Measurements from ENCODE around the gene NCAM1. TPM values are rescaled to one million over a fixed set of nuclear protein-coding genes. Genes with fewer than 3 reads are reported as not detected.

NCAM1 gene
- total RNA-seq, 1 experiment from 2014 or later = 12.0 TPM

GRCh38 chr11:113199866-113200265 is 238.6 kb downstream of the NCAM1 start:
- Histone ChIP-seq H3K4me1 (ENCODE audit: insufficient read depth, low read length, poor library complexity, severe bottlenecking) (no peaks in the 10 kb centered on the region), H3K4me3 (ENCODE audit: low read depth, low read length, poor library complexity, severe bottlenecking) (no peak overlapping the region), H3K9me3 (ENCODE audit: low read depth, low read length, poor library complexity, severe bottlenecking) (no peaks in the 10 kb centered on the region), H3K27me3 (replicated peaks; ENCODE audit: insufficient read depth, low read depth, low read length, poor library complexity) (no peaks in the 10 kb centered on the region), H3K36me3 (ENCODE audit: insufficient read depth, low read length, poor library complexity, severe bottlenecking) (no peaks in the 10 kb centered on the region), H3K27ac (ENCODE audit: low read depth, low read length, poor library complexity, severe bottlenecking) (no peak overlapping the region)
- ChIA-PET CTCF (no interaction called here), POLR2A (ENCODE audit: low non-redundant PET) (no interaction called here)
- no peak for TF ChIP-seq EZH2 (IDR thresholded peaks at IDR 0.05; ENCODE audit: borderline replicate concordance, low read depth, low read length, poor library complexity, severe bottlenecking)
- TF ChIP-seq, protein P1, sequence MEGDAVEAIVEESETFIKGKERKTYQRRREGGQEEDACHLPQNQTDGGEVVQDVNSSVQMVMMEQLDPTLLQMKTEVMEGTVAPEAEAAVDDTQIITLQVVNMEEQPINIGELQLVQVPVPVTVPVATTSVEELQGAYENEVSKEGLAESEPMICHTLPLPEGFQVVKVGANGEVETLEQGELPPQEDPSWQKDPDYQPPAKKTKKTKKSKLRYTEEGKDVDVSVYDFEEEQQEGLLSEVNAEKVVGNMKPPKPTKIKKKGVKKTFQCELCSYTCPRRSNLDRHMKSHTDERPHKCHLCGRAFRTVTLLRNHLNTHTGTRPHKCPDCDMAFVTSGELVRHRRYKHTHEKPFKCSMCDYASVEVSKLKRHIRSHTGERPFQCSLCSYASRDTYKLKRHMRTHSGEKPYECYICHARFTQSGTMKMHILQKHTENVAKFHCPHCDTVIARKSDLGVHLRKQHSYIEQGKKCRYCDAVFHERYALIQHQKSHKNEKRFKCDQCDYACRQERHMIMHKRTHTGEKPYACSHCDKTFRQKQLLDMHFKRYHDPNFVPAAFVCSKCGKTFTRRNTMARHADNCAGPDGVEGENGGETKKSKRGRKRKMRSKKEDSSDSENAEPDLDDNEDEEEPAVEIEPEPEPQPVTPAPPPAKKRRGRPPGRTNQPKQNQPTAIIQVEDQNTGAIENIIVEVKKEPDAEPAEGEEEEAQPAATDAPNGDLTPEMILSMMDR (conservative IDR thresholded peaks at IDR 0.05; ENCODE audit: low read depth, low read length) = no peak
- DNase-seq (ENCODE audit: low spot score) = no peak
- no TSS peak for BruUV-seq (replicated peaks)
- intact Hi-C loops (cut with micrococcal nuclease; ENCODE audit: unreplicated experiment) = no loop called here

DNA sequence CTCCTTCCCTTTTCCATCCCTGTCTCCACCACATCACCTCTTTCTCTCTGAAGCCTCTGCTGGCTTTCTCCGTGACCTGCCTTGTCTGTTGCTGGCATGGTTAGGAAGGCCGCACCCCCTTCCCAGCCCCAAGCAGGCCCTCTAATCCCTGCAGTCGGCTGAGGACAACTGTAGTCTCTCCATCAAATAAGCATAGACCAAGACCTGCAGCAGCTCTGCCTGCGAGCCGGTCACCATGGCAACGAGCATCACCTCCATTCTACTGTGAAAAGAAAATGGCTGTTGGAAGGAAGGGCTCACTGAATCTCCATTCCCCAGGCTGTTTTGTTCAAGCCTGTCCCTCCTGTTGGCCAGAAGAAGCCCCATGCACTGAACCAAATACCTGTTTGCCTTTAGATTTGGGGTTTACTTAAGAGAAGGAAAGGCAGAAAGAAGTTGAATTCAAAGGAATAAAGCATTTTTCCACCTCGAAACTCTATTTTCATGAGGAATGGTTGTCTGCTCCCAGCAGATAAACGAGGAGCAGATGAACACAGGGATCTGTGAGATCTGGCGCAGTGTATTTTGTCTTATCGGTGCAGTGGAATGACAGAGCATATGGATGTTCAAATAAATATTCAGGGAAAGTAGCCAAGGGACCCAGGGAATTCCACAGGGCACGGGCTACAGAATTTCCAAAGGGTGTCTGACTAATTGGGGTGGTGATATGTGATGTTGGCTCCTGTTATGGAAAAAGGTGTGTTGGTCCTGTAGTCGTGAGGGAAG is 240.0 kb downstream of the NCAM1 start:
- CTCF ChIA-PET = no interaction called here
- no TSS peak for BruUV-seq (replicated peaks)
- no peak for DNase-seq (ENCODE audit: low spot score)
- Histone ChIP-seq H3K27ac (ENCODE audit: low read depth, low read length, poor library complexity, severe bottlenecking) (no peak overlapping the region), H3K9me3 (ENCODE audit: low read depth, low read length, poor library complexity, severe bottlenecking) (no peaks in the 10 kb centered on the region), H3K4me1 (ENCODE audit: insufficient read depth, low read length, poor library complexity, severe bottlenecking) (no peaks in the 10 kb centered on the region), H3K27me3 (replicated peaks; ENCODE audit: insufficient read depth, low read depth, low read length, poor library complexity) (no peaks in the 10 kb centered on the region), H3K4me3 (ENCODE audit: low read depth, low read length, poor library complexity, severe bottlenecking) (no peak overlapping the region), H3K36me3 (ENCODE audit: insufficient read depth, low read length, poor library complexity, severe bottlenecking) (no peaks in the 10 kb centered on the region)
- intact Hi-C loops (cut with micrococcal nuclease; ENCODE audit: unreplicated experiment) = no loop called here
- POLR2A ChIA-PET (ENCODE audit: low non-redundant PET) = no interaction called here
- TF ChIP-seq, protein P1 (conservative IDR thresholded peaks at IDR 0.05; ENCODE audit: low read depth, low read length) = no peak
- no peak for TF ChIP-seq EZH2 (IDR thresholded peaks at IDR 0.05; ENCODE audit: borderline replicate concordance, low read depth, low read length, poor library complexity, severe bottlenecking)

DNA sequence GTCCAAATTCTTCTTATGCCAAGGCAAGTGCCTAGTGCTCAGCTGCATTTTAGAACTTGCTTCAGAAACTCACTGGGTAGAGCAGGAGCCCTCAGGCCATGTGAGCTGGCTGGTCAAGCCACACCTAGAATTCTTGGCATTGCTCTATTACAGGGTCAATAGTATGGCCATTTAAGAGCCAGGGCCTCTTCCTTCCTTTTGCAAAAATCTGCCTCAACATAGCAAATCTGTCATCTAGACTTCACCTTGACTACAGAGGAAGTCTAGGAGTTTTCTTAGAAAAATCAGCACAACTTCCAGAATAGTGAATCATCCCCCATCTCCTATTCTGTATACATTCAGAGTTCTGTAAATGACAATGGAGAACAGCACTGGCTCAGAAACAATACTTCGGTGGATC is 241.2 kb downstream of the NCAM1 start:
- Histone ChIP-seq H3K9me3 (ENCODE audit: low read depth, low read length, poor library complexity, severe bottlenecking) (no peaks in the 10 kb centered on the region), H3K4me1 (ENCODE audit: insufficient read depth, low read length, poor library complexity, severe bottlenecking) (no peaks in the 10 kb centered on the region), H3K27ac (ENCODE audit: low read depth, low read length, poor library complexity, severe bottlenecking) (no peak overlapping the region), H3K4me3 (ENCODE audit: low read depth, low read length, poor library complexity, severe bottlenecking) (no peak overlapping the region), H3K27me3 (replicated peaks; ENCODE audit: insufficient read depth, low read depth, low read length, poor library complexity) (no peaks in the 10 kb centered on the region), H3K36me3 (ENCODE audit: insufficient read depth, low read length, poor library complexity, severe bottlenecking) (no peaks in the 10 kb centered on the region)
- no TSS peak for BruUV-seq (replicated peaks)
- no peak for DNase-seq (ENCODE audit: low spot score)
- intact Hi-C loops (cut with micrococcal nuclease; ENCODE audit: unreplicated experiment) = no loop called here
- ChIA-PET POLR2A (ENCODE audit: low non-redundant PET) (no interaction called here), CTCF (no interaction called here)
- TF ChIP-seq, protein P1 (conservative IDR thresholded peaks at IDR 0.05; ENCODE audit: low read depth, low read length) = no peak
- TF ChIP-seq EZH2 (IDR thresholded peaks at IDR 0.05; ENCODE audit: borderline replicate concordance, low read depth, low read length, poor library complexity, severe bottlenecking) = no peak
